Medulla oblongata (tissue), 1 donor: ENCODE measurements around the gene LAMA5.

Experiments
- DNase-seq: peaks from one replicate; pipeline ENCODE4 v3.0.0-alpha.2; 2015; ENCODE audit errors: extremely low spot score

LAMA5 gene

GRCh38 chr20:62367136-62367632, at the start of gene LAMA5:
Gene LAMA5, minus strand, starts transcription at chr20:62367312. Its CDS starts 67 bp downstream, at chr20:62367245.
- peak; percentile 35 for DNase-seq

- DNase-seq: no peak
These were observed 48.4 kb upstream of the LAMA5 start for GRCh38 chr20:62415354-62416111.

GRCh38 chr20:62413896-62414481, 46.9 kb upstream of the LAMA5 start:
- no peak for DNase-seq

- no peak for DNase-seq
These were observed 46.0 kb upstream of the LAMA5 start for GRCh38 chr20:62413025-62413570.

- no peak for DNase-seq
These were observed 45.3 kb upstream of the LAMA5 start for GRCh38 chr20:62412194-62413024.

- DNase-seq: no peak
These were observed 44.5 kb upstream of the LAMA5 start for GRCh38 chr20:62411479-62412193.

- DNase-seq: no peak
These were observed 43.8 kb upstream of the LAMA5 start for GRCh38 chr20:62410746-62411478.

- no peak for DNase-seq
These were observed 43.0 kb upstream of the LAMA5 start for GRCh38 chr20:62409931-62410745.

- no peak for DNase-seq
These were observed 42.2 kb upstream of the LAMA5 start for GRCh38 chr20:62409086-62409853.

GRCh38 chr20:62408640-62409039, 41.5 kb upstream of the LAMA5 start:
- DNase-seq: no peak

- no peak for DNase-seq
These were observed 40.9 kb upstream of the LAMA5 start for GRCh38 chr20:62408055-62408454.

- peak; percentile 95 for DNase-seq
These were observed 40.3 kb upstream of the LAMA5 start, which contains the start of gene CABLES2 for GRCh38 chr20:62407221-62407992. Gene CABLES2, minus strand, starts transcription at chr20:62407285. Its CDS starts 9 bp downstream, at chr20:62407276.

GRCh38 chr20:62406635-62407176, 39.6 kb upstream of the LAMA5 start:
- peak; percentile 15 for DNase-seq

GRCh38 chr20:62405981-62406513, 38.9 kb upstream of the LAMA5 start:
- no peak for DNase-seq

GRCh38 chr20:62405108-62405980, 38.2 kb upstream of the LAMA5 start:
- peak; percentile 14 for DNase-seq

- no peak for DNase-seq
These were observed 37.6 kb upstream of the LAMA5 start for GRCh38 chr20:62404761-62405107.
